ENCODE measurements around the gene TEAD1.

Gene TEAD1

GRCh38 chr11:12862696-12863469 lies 188.7 kb downstream of the TEAD1 start:
- TF ChIP-seq POLR2AphosphoS5 (IDR thresholded peaks at IDR 0.05; ENCODE audit: low read depth, low read length): no peak
- TF ChIP-seq, protein P1, sequence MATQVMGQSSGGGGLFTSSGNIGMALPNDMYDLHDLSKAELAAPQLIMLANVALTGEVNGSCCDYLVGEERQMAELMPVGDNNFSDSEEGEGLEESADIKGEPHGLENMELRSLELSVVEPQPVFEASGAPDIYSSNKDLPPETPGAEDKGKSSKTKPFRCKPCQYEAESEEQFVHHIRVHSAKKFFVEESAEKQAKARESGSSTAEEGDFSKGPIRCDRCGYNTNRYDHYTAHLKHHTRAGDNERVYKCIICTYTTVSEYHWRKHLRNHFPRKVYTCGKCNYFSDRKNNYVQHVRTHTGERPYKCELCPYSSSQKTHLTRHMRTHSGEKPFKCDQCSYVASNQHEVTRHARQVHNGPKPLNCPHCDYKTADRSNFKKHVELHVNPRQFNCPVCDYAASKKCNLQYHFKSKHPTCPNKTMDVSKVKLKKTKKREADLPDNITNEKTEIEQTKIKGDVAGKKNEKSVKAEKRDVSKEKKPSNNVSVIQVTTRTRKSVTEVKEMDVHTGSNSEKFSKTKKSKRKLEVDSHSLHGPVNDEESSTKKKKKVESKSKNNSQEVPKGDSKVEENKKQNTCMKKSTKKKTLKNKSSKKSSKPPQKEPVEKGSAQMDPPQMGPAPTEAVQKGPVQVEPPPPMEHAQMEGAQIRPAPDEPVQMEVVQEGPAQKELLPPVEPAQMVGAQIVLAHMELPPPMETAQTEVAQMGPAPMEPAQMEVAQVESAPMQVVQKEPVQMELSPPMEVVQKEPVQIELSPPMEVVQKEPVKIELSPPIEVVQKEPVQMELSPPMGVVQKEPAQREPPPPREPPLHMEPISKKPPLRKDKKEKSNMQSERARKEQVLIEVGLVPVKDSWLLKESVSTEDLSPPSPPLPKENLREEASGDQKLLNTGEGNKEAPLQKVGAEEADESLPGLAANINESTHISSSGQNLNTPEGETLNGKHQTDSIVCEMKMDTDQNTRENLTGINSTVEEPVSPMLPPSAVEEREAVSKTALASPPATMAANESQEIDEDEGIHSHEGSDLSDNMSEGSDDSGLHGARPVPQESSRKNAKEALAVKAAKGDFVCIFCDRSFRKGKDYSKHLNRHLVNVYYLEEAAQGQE (IDR thresholded peaks at IDR 0.05; ENCODE audit: insufficient read depth in 1 of 2, low read depth in 2 of 2, low read length in 2 of 2): no peak
- TF ChIP-seq SIN3A (IDR thresholded peaks at IDR 0.05; ENCODE audit: borderline replicate concordance, insufficient read depth, low read length): no peak

GRCh38 chr11:12863605-12864121 lies 189.4 kb downstream of the TEAD1 start:
- TF ChIP-seq POLR2AphosphoS5 (IDR thresholded peaks at IDR 0.05; ENCODE audit: low read depth, low read length) (no peak), TAF1 (IDR thresholded peaks at IDR 0.05; ENCODE audit: borderline replicate concordance, insufficient read depth, low read length) (no peak), SIN3A (IDR thresholded peaks at IDR 0.05; ENCODE audit: borderline replicate concordance, insufficient read depth, low read length) (no peak), FOXP2 (optimal IDR thresholded peaks at IDR 0.05; ENCODE audit: borderline replicate concordance, extremely low read depth, extremely low read length, insufficient read depth) (no peak)
- TF ChIP-seq, protein P1 (IDR thresholded peaks at IDR 0.05; ENCODE audit: insufficient read depth in 1 of 2, low read depth in 2 of 2, low read length in 2 of 2): no peak

DNA sequence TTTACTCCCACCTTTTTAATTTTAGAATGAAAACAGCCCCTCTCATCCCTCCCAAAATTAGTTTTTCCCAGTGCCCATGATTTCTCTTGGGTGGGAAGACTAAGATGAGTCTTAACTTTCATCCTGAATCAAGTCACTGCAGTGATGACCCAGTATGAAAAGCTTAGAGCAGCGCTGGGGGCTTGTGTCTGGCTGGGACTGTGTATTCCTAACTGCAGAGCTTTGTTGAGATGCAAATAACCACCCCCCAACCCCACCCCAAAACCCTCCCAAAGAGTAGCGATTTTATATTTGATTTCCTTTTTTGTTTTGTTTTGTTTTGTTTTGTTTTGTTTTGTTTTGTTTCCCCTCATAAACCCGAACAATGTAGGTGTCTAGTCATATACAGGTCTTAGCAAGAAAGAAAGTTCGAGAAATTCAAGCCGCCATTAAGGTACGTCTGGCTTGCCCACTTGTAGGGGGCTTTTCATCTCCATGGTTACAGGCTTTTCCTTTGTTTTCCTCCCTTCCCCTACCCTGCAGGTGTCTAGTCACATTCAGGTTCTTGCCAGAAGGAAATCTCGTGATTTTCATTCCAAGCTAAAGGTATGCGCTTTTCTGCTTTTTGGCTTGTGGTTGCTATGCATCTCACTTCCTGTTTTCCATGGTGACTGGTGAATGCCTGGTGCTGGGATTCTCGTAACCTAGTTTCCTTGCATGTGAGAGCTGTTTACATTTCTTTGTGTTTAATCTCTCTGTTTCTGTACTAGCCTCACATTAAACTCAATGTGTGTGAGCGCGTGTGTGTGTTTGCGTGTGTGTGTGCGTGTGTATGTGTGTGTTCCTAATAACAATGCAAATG lies 190.3 kb downstream of the TEAD1 start:
- TF ChIP-seq TAF1 (IDR thresholded peaks at IDR 0.05; ENCODE audit: borderline replicate concordance, insufficient read depth, low read length) (no peak), FOXP2 (optimal IDR thresholded peaks at IDR 0.05; ENCODE audit: borderline replicate concordance, extremely low read depth, extremely low read length, insufficient read depth) (no peak), SIN3A (IDR thresholded peaks at IDR 0.05; ENCODE audit: borderline replicate concordance, insufficient read depth, low read length) (no peak), POLR2AphosphoS5 (IDR thresholded peaks at IDR 0.05; ENCODE audit: low read depth, low read length) (no peak)
- TF ChIP-seq, protein P1 (IDR thresholded peaks at IDR 0.05; ENCODE audit: insufficient read depth in 1 of 2, low read depth in 2 of 2, low read length in 2 of 2): no peak

DNA sequence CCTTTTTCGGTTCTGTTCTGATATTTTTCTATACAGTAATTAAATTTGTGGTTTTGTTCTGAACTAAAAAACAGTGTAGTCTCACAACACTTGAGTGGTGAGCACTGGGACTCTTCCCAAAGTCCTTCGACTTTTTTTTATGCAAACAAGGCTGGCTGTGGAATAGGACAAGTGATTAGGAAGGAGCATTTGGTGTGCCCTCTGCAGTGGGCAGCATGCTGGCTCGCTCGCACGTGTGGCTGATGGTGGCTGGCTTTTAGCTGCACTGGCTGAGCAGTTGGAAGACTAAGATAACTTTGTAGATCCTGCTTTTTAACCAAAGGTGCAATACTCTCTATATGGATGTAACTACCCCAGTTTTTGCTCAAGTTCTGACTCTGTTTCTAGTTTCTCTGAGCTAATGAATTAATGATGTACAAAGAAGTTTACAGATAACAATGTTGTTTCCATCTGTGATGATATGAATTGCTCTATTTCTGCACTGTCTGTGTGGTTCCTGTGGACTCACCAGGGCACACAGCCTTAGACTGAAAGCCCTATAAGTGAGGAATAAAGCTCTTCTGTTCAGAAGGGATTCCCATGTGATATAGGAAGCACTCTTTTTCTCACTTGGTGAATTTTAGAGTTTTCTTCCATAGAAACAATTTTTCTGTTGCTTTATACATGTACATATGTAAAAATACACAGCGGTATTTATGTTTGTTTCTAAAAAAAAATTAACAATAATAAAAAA lies 191.8 kb downstream of the TEAD1 start:
- no peak for TF ChIP-seq POLR2AphosphoS5 (IDR thresholded peaks at IDR 0.05; ENCODE audit: low read depth, low read length)

DNA sequence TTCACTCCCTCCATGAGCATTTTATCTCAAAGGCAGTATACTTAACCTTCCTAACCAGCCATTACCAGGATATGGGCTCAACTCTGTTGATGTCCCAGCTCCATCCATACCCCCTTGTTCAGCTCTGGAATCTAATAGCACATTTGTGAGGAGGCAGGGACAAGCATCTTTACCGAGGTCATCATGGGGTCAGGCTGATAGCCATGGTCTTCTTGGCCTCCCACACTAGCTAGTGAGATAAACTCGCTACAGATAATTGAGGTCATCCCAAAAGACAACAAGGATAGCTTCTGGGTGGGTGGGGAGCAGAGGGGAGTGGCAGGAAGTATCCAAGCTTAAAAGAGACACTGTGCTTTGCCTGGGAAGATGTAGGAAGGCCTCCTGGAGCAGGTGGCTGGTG lies 193.3 kb downstream of the TEAD1 start:
- TF ChIP-seq TAF1 (IDR thresholded peaks at IDR 0.05; ENCODE audit: borderline replicate concordance, insufficient read depth, low read length): no peak
- no peak for TF ChIP-seq FOXP2 (optimal IDR thresholded peaks at IDR 0.05; ENCODE audit: borderline replicate concordance, extremely low read depth, extremely low read length, insufficient read depth)
